WTC11 (cell line): Measurements from ENCODE around the gene OSBPL10. TPM values are rescaled to one million over a fixed set of nuclear protein-coding genes. Genes with fewer than 3 reads are reported as not detected.

Source experiments
- ATAC-seq: fragments of 200-7000 bp; cut with Tn5 transposase; 2 replicates; pipeline ENCODE4 v1.10.0; 2021; ENCODE audit warnings: mild to moderate bottlenecking, moderate library complexity
- CTCF ChIA-PET: fragments of 300-600 bp; sonication (Branson Sonifier 250); formaldehyde crosslinking; loops from one replicate; lab custom pipeline; 2021; ENCODE audit warnings: antibody characterized with exemption; lab: Charles Lee
- POLR2A ChIA-PET: fragments of 350-600 bp; sonication (Branson Sonifier 250); formaldehyde crosslinking; loops from one replicate; lab custom pipeline; 2021; ENCODE audit warnings: antibody characterized with exemption; lab: Charles Lee
- DNase-seq: peaks from one replicate; pipeline ENCODE4 v3.0.0; 2021; ENCODE audit warnings: low spot score
- H3K27ac Mint-ChIP-seq: 2 replicates; pipeline ENCODE4 v1.8.0; 2021; ENCODE audit warnings: mixed read lengths
- H3K27me3 Mint-ChIP-seq: 2 replicates; pipeline ENCODE4 v1.8.0; 2021; ENCODE audit warnings: low read depth, mild to moderate bottlenecking, moderate library complexity, mixed read lengths
- H3K36me3 Mint-ChIP-seq: 2 replicates; pipeline ENCODE4 v1.8.0; 2021; ENCODE audit warnings: mixed read lengths
- H3K4me1 Mint-ChIP-seq: 2 replicates; pipeline ENCODE4 v1.8.0; 2022; ENCODE audit warnings: mixed read lengths
- H3K4me3 Mint-ChIP-seq: 2 replicates; pipeline ENCODE4 v1.8.0; 2021; ENCODE audit warnings: mild to moderate bottlenecking, moderate library complexity, mixed read lengths
- H3K9me3 Mint-ChIP-seq: 2 replicates; pipeline ENCODE4 v1.8.0; 2021; ENCODE audit warnings: mixed read lengths
- AFF4 ChIP-seq: sonication (generic); formaldehyde crosslinking; IDR thresholded peaks from 2 replicates; pipeline ENCODE4 v1.8.1; 2023; ENCODE audit warnings: mild to moderate bottlenecking, missing genetic modification reagents, borderline replicate concordance
- ATF6 ChIP-seq: sonication (generic); formaldehyde crosslinking; IDR thresholded peaks from 2 replicates; pipeline ENCODE4 v1.8.1; 2023; ENCODE audit warnings: mild to moderate bottlenecking, missing genetic modification reagents
- ELF4 ChIP-seq: sonication (generic); formaldehyde crosslinking; IDR thresholded peaks from 2 replicates; pipeline ENCODE4 v1.8.1; 2022; ENCODE audit warnings: low read depth, mild to moderate bottlenecking, moderate library complexity, missing genetic modification reagents
- ETV6 ChIP-seq: sonication (generic); formaldehyde crosslinking; IDR thresholded peaks from 2 replicates; pipeline ENCODE4 v1.8.1; 2022; ENCODE audit warnings: mild to moderate bottlenecking, missing genetic modification reagents
- FOXP4 ChIP-seq: sonication (generic); formaldehyde crosslinking; IDR thresholded peaks from 2 replicates; pipeline ENCODE4 v1.8.0; 2022; ENCODE audit warnings: mild to moderate bottlenecking, missing genetic modification reagents
- MLX ChIP-seq: sonication (generic); formaldehyde crosslinking; IDR thresholded peaks from 2 replicates; pipeline ENCODE4 v1.8.1; 2023; ENCODE audit warnings: mild to moderate bottlenecking, missing genetic modification reagents, moderate library complexity
- MXD4 ChIP-seq: fragments of 250-450 bp; sonication (Bioruptor Pico); IDR thresholded peaks from 2 replicates; pipeline ENCODE4 v1.8.0; 2021; ENCODE audit warnings: mild to moderate bottlenecking, moderate library complexity, borderline replicate concordance
- NR1H2 ChIP-seq: sonication (generic); formaldehyde crosslinking; IDR thresholded peaks from 2 replicates; pipeline ENCODE4 v1.9.0; 2021; ENCODE audit warnings: mild to moderate bottlenecking, moderate library complexity, missing genetic modification reagents
- OVOL2 ChIP-seq: fragments of 250-450 bp; sonication (Bioruptor Pico); IDR thresholded peaks from 2 replicates; pipeline ENCODE4 v1.9.0; 2021; ENCODE audit warnings: mild to moderate bottlenecking, borderline replicate concordance
- PRRX2 ChIP-seq: fragments of 250-450 bp; sonication (Bioruptor Pico); IDR thresholded peaks from 2 replicates; pipeline ENCODE4 v1.8.0; 2021; ENCODE audit warnings: mild to moderate bottlenecking
- SMAD4 ChIP-seq: sonication (generic); formaldehyde crosslinking; IDR thresholded peaks from 2 replicates; pipeline ENCODE4 v1.8.0; 2022; ENCODE audit warnings: mild to moderate bottlenecking, missing genetic modification reagents
- TCF7 ChIP-seq: sonication (generic); formaldehyde crosslinking; IDR thresholded peaks from 2 replicates; pipeline ENCODE4 v1.8.0; 2022; ENCODE audit warnings: mild to moderate bottlenecking, low read depth, missing genetic modification reagents, moderate library complexity
- TEAD4 ChIP-seq: sonication (generic); formaldehyde crosslinking; IDR thresholded peaks from 2 replicates; pipeline ENCODE4 v1.8.0; 2022; ENCODE audit warnings: mild to moderate bottlenecking, missing genetic modification reagents
- USF1 ChIP-seq: sonication (generic); formaldehyde crosslinking; IDR thresholded peaks from 2 replicates; pipeline ENCODE4 v1.8.0; 2022; ENCODE audit warnings: mild to moderate bottlenecking, missing genetic modification reagents
- ZBTB21 ChIP-seq: sonication (generic); formaldehyde crosslinking; IDR thresholded peaks from 2 replicates; pipeline ENCODE4 v1.8.1; 2023; ENCODE audit warnings: mild to moderate bottlenecking, missing genetic modification reagents, borderline replicate concordance
- ZMAT4 ChIP-seq: fragments of 250-450 bp; sonication (Bioruptor Pico); IDR thresholded peaks from 2 replicates; pipeline ENCODE4 v1.9.0; 2021; ENCODE audit warnings: mild to moderate bottlenecking
- ZNF396 ChIP-seq: fragments of 250-450 bp; sonication (Bioruptor Pico); IDR thresholded peaks from 2 replicates; pipeline ENCODE4 v1.8.0; 2021; ENCODE audit warnings: mild to moderate bottlenecking, moderate library complexity, borderline replicate concordance
- ZNF416 ChIP-seq: fragments of 250-450 bp; sonication (Bioruptor Pico); IDR thresholded peaks from 2 replicates; pipeline ENCODE4 v1.9.0; 2021; ENCODE audit warnings: mild to moderate bottlenecking, inconsistent platforms
- ZNF671 ChIP-seq: fragments of 250-450 bp; sonication (Bioruptor Pico); IDR thresholded peaks from 2 replicates; pipeline ENCODE4 v1.8.0; 2021; ENCODE audit warnings: mild to moderate bottlenecking
- total RNA-seq: library from RNA; stranded (reverse); gene quantifications from 3 replicates; pipeline ENCODE4 v1.2.3, GENCODE V29; 2021
- TF ChIP-seq, protein P1 (sequence below): sonication (generic); formaldehyde crosslinking; IDR thresholded peaks from 2 replicates; pipeline ENCODE4 v1.8.1; 2023; ENCODE audit warnings: mild to moderate bottlenecking, missing genetic modification reagents, moderate library complexity
- TF ChIP-seq, protein P2 (sequence below): fragments of 250-450 bp; sonication (Bioruptor Pico); IDR thresholded peaks from 2 replicates; pipeline ENCODE4 v2.1.2; 2022; ENCODE audit warnings: mild to moderate bottlenecking, moderate library complexity
- TF ChIP-seq, protein P3 (sequence below): fragments of 250-450 bp; sonication (Bioruptor Pico); conservative IDR thresholded peaks from 2 replicates; pipeline ENCODE4 v1.9.0; 2021; ENCODE audit warnings: mild to moderate bottlenecking

OSBPL10 gene
- total RNA-seq, 1 experiment from 2014 or later, result 84.1 TPM

- Mint-ChIP-seq H3K27ac (no peak overlapping the region), H3K36me3 (no peaks in the 10 kb centered on the region), H3K27me3 (no peaks in the 10 kb centered on the region), H3K4me3 (no peak overlapping the region), H3K4me1 (peaks cover 53% of the 10 kb centered on the region), H3K9me3 (no peaks in the 10 kb centered on the region)
- ATAC-seq, result peak; percentile 96
- TF ChIP-seq SMAD4 (no peak), NR1H2 (CRISPR knock-in tag) (no peak), TEAD4 (CRISPR knock-in tag) (no peak), PRRX2 (CRISPR knock-in tag) (no peak), OVOL2 (CRISPR knock-in tag) (no peak), MXD4 (CRISPR knock-in tag) (no peak), ZMAT4 (CRISPR knock-in tag) (no peak), ETV6 (CRISPR knock-in tag) (no peak), ZNF396 (CRISPR knock-in tag) (no peak), FOXP4 (CRISPR knock-in tag) (no peak), ZBTB21 (CRISPR knock-in tag) (no peak)
- TF ChIP-seq, protein P1, sequence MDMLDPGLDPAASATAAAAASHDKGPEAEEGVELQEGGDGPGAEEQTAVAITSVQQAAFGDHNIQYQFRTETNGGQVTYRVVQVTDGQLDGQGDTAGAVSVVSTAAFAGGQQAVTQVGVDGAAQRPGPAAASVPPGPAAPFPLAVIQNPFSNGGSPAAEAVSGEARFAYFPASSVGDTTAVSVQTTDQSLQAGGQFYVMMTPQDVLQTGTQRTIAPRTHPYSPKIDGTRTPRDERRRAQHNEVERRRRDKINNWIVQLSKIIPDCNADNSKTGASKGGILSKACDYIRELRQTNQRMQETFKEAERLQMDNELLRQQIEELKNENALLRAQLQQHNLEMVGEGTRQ (CRISPR knock-in tag), result no peak
- no peak for DNase-seq
- CTCF ChIA-PET, result no interaction called here
- POLR2A ChIA-PET, result interaction anchor here (0.7 kb wide), 1 partner anchor 78 kb away, joined by 3 read pairs; no protein-coding TSS in a partner anchor
Observed at GRCh38 chr3:31832551-31832950, 148.5 kb downstream of the OSBPL10 start.

GRCh38 chr3:31831591-31831990 is 149.5 kb downstream of the OSBPL10 start:
- no peaks in the 10 kb centered on the region for H3K36me3 Mint-ChIP-seq
- ATAC-seq, result no peak
- no peaks in the 10 kb centered on the region for H3K9me3 Mint-ChIP-seq
- peaks cover 47% of the 10 kb centered on the region for H3K4me1 Mint-ChIP-seq
- no peaks in the 10 kb centered on the region for H3K27me3 Mint-ChIP-seq
- TF ChIP-seq, protein P2, sequence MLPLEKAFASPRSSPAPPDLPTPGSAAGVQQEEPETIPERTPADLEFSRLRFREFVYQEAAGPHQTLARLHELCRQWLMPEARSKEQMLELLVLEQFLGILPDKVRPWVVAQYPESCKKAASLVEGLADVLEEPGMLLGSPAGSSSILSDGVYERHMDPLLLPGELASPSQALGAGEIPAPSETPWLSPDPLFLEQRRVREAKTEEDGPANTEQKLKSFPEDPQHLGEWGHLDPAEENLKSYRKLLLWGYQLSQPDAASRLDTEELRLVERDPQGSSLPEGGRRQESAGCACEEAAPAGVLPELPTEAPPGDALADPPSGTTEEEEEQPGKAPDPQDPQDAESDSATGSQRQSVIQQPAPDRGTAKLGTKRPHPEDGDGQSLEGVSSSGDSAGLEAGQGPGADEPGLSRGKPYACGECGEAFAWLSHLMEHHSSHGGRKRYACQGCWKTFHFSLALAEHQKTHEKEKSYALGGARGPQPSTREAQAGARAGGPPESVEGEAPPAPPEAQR (CRISPR knock-in tag), result no peak
- no peak for TF ChIP-seq TCF7
- TF ChIP-seq ZNF416 (CRISPR knock-in tag), result no peak
- TF ChIP-seq, protein P3, sequence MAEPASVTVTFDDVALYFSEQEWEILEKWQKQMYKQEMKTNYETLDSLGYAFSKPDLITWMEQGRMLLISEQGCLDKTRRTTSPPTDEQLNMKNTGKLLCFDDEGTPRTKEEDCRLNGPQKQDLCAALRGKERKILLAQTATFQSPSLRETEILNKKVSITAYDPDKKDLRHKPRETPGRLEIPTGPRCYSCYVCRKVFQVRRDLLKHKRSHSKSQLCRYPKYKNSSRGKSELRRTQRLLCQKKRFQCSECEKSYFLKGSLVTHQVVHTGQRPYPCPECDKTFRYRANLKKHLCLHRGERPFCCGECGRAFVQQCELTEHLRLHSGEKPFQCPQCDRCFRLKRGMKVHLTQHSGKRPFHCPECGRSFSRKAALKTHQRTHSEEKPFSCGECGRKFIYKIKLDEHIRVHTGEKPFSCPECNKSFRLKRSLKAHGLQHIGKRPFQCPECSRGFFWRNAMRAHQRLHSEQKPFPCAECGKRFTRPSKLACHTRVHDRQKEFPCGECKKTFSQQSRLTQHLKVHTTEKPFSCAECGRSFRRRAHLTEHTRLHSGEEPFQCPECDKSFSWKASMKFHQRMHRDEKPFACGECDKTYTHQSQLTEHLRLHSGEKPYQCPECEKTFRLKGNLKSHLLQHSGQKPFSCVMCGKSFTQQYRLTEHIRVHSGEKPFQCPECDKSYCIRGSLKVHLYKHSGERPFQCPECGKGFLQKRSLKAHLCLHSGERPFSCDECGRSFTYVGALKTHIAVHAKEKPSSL (CRISPR knock-in tag), result no peak
- no peak for TF ChIP-seq AFF4 (CRISPR knock-in tag)
- no peak for TF ChIP-seq MLX (CRISPR knock-in tag)
- TF ChIP-seq ZNF671 (CRISPR knock-in tag), result no peak
- no peak for TF ChIP-seq ATF6 (CRISPR knock-in tag)
- TF ChIP-seq USF1 (CRISPR knock-in tag), result no peak
- no peak for TF ChIP-seq ELF4 (CRISPR knock-in tag)
- no peak overlapping the region for H3K27ac Mint-ChIP-seq
- H3K4me3 Mint-ChIP-seq, result no peak overlapping the region
- no peak for DNase-seq
- ChIA-PET POLR2A (no interaction called here), CTCF (no interaction called here)
